GM21447 (cell line): ENCODE data around the gene PTPRJ.
"Not testable (repeated sequence)": the region's sequence is repeated elsewhere in the genome, so short reads cannot be mapped to it uniquely, and the experiment has no call there.

ENCODE experiments used
- ATAC-seq: cut with Tn5 transposase; IDR thresholded peaks from one replicate; pipeline ENCODE4 v1.9.1; 2021; ENCODE audit not compliant: unreplicated experiment

The PTPRJ gene

DNA sequence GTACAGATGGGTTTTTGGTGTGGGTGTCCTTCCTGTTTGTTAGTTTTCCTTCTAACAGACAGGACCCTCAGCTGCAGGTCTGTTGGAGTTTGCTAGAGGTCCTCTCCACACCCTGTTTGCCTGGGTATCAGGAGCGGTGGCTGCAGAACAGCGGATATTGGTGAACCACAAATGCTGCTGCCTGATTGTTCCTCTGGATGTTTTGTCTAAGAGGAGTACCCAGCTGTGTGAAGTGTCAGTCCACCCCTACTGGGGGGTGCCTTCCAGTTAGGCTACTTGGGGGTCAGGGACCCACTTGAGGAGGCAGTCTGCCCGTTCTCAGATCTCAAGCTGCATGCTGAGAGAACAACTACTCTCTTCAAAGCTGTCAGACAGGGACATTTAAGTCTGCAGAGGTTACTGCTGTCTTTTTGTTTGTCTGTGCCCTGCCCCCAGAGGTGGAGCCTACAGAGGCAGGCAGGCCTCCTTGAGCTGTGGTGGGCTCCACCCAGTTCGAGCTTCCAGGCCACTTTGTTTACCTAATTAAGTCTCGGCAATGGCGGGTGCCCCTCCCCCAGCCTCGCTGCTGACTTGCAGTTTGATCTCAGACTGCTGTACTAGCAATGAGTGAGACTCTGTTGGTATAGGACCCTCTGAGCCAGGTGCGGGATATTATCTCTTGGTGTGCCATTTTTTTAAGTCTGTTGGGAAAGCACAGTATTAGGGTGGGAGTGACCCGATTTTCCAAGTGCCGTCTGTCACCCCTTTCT lies 210.7 kb downstream of the PTPRJ start:
- not testable (repeated sequence) for ATAC-seq

DNA sequence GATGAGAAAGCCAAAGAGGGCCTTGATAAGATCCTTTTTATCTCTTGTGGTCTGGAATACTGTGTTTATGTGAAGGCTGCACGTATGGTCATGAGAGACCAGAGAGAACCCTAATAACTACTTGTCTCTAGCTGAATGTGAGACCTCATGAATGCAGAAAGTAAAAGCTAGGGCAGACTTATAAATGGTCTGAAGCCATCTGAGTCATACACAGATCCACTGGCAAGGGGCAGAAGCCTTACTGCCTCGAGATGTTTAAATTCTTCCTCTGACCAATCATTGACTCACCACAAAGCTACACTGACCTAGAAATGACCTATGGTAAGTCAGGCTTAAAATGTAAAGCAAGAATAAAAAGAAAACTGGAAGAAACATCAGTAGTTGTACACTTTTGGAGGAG lies 213.5 kb downstream of the PTPRJ start:
- no peak for ATAC-seq

GRCh38 chr11:48207881-48208280 lies 227.5 kb downstream of the PTPRJ start:
- ATAC-seq, result no peak

- no peak for ATAC-seq
Observed at GRCh38 chr11:48210052-48210451, 229.7 kb downstream of the PTPRJ start.

DNA sequence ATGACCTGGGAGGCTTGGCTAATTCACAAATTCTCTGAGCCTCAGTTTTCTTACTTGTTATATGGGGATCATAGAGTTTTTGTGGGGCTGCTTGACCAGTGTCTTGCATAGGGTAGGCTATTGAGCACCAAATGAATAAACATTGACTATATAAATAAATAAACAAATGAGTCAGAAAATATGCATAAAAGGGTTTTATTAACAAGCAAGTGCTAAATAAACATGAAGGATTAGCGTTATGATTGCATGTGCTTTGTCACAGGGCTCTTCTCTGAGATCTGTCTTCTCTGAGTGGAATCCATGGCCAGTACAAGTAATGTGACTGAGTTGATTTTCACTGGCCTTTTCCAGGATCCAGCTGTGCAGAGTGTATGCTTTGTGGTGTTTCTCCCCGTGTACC lies 236.2 kb downstream of the PTPRJ start, which contains the start of gene OR4B1:
TSS of gene OR4B1 (plus strand) at position 301 of the 400 bp plus-strand sequence. CDS start at position 301, 0 bp downstream.
- ATAC-seq, result no peak
